EL (cell line): ENCODE results near the gene YPEL1.
A peak's percentile ranks its signal among the peaks of the same experiment; 100 is the strongest.
"Not testable (repeated sequence)": the region's sequence is repeated elsewhere in the genome, so short reads cannot be mapped to it uniquely, and the experiment has no call there.

ENCODE experiments used
- DNase-seq: peaks from one replicate; pipeline ENCODE4 v3.0.0-alpha.2; 2016

Gene YPEL1

DNA sequence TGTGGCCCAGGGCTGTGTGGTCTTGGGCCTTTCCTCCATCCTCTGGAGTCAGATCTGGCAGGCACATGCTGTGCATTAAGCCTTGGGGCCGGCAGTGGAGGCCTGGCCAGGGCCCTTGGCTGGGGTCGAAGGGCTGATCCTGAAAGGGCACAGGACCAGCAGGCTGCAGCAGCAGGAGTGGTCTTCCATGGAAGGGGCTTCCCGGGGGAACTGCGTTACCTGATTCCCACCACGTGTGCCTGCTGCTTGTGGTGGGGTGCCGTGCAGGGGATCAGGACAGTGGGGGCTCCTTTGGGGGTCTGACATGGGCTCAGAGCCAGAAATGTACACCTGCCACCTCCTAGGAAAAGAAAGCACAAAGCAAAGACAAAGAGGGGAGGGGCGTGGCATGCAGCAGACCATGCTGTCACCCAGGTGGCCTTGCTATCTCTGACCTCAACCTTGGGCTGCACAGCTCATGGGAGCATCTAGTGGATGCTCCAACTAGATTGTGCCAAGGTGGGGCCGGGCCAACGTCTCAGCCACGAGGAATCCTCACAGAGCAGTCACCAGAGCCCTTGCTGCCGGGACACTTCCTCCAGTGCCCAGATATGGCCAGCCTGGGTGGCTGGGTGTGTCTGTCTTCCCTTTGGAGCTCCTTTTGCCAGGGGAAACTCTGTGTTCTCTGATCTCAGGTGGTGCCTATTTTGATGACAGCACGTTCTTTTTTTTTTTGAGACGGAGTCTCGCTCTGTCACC is 17.9 kb upstream of the YPEL1 start:
- DNase-seq: no peak

- no peak for DNase-seq
Observed at GRCh38 chr22:21752276-21752675, 16.7 kb upstream of the YPEL1 start.

- DNase-seq: no peak
Observed at GRCh38 chr22:21745948-21746347, 10.4 kb upstream of the YPEL1 start.

DNA sequence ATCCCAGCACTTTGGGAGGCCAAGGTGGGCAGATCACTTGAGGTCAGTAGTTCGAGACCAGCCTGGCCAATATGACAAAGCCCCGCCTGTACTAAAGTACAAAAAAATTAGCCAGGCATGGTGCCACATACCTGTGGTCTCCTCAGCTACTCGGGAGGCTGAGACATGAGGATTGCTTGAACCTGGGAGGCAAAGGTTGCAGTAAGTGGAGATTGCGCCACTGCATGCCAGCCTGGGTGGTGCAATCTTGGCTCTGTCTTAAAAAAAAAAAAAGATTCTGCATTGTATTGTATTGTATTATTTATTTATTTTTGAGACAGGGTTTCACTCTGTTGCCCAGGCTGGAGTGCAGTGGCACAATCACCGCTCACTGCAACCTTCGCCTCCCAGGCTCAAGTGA is 9.3 kb upstream of the YPEL1 start:
- peak; percentile 31 for DNase-seq

- no peak for DNase-seq
Observed at GRCh38 chr22:21741790-21742189, 6.2 kb upstream of the YPEL1 start.

GRCh38 chr22:21741059-21741458 is 5.5 kb upstream of the YPEL1 start:
- no peak for DNase-seq

DNA sequence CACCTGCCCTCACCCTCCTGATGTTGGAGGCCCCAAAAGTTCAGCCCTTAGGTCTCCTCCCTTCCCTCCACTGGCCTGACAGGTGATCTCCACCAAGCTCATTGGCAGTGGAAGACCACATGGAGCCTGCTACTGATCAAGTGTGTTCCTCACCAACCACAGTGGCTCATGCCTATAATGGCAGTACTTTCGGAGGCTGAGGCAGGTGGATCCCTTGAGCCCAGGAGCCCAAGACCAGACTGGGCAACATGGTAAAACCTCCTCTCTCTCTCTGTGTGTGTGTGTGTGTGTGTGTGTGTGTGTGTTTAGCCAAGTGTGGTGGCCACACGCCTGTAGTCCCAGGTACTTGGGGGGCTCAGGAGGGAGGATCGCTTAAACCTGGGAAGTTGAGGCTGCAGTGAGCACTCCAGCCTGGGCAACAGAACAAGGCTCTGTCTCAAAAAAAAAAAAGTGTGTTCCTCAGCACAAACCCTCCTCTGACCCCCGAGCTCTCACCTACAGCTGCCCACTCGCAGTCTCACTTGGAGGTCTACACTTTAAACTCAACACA is 4.3 kb upstream of the YPEL1 start:
- DNase-seq: no peak

- DNase-seq: no peak
Observed at GRCh38 chr22:21738966-21739365, 3.4 kb upstream of the YPEL1 start.

DNA sequence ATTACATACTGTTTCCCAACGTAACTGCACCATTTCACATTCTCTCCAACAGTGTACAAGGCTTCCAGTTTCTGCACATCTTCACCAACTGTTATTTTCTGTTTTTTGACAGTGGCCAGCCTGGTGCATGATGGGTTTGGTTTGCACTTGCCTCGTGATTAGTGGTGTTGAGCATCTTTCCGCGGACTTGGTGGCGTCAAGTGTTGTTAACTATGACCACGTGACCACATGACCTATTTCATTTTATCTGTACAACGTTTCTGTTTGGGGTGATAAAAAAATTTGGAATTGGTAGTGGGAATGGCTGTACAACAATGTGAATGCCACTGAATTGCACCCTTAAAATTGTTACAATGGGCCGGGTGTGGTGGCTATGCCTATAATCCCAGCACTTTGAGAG is 2.5 kb upstream of the YPEL1 start:
- no peak for DNase-seq

DNA sequence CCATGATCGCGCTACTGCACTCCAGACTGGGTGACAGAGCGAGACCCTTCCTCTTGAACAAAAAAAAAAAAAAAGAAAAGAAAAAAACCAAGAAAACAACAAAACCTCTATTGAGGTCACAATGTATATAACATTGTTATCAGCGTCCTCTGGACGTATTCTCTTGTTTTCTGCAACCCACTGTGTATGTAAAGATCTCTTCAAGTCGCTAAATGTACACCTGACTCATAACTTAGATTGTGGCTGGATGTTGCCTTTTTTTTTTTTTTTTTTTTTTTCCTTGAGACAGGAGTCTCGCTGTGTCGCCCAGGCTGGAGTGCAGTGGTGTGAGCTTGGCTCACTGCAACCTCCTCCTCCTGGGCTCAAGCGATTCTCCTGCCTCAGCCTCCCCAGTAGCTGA is 1.4 kb upstream of the YPEL1 start:
- DNase-seq: no peak

DNA sequence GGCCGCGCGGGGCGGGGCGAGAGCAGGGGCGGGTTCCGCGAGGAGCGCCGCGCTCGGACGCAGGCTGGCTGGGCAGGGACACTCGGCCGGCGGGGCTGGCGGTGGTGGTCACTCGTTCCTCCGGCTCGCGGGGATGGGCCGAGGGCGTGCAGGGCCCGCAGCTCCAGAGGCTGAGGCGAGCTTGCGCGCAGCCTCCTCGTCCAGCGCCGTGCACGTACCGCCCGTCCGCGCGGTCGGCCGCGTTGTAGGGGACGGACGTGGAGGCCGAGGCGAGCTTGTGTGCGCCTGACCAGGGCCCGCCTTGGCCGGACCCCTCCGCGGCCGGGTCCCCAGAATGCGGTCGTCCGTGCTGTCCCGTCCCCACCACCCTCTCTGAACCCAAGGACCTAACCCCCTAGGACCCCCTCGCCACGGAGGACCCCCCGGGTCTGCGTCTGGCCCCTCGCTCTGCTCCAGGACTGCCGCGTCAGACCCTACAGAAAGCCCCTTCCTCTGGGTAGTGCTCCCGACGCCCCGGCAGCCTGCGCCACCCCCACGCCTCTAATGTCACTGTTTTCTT is 569 bp upstream of the YPEL1 start:
- DNase-seq: no peak

- no peak for DNase-seq
Observed at GRCh38 chr22:21734540-21735199, 924 bp downstream of the YPEL1 start.

GRCh38 chr22:21731503-21731902 is 4.1 kb downstream of the YPEL1 start:
- DNase-seq: no peak

GRCh38 chr22:21730535-21731308 is 4.9 kb downstream of the YPEL1 start:
- no peak for DNase-seq

DNA sequence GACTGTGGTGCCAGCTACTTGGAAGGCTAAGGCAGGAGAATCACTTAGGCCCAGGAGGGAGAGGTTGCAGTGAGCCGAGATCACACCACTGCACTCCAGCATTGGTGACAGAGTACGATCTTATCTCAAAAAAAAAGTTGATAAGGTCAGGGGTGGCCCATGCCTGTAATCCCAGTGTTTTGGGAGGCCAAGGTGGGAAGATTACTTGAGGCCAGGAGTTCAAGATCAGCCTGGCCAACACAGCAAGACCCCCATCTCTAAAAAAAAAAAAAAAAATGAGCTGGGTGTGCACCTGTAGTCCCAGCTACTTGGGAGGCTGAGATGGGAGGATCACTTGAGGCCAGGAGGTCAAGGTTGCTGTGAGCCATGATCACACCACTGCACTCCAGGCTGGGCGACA is 6.4 kb downstream of the YPEL1 start:
- DNase-seq: not testable (repeated sequence)

DNA sequence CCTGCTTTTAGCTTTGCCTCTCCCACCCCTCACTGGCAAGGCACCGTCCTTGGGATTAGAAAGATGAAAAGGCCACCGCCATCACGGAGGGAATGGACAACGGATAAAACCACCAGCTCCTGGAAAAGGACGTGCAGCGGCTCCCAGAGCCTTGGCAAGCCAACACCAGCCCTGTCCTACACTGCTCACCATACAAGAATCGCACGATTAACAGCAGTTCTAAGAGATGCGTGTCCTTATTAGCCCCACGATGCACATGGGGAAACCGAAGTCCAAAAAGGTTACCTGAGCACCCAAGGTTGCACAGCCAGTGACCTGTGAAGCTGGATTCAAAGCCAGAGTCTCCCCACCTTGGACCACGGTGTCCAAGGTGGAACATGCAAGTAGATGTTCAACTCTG is 7.3 kb downstream of the YPEL1 start:
- DNase-seq: no peak

DNA sequence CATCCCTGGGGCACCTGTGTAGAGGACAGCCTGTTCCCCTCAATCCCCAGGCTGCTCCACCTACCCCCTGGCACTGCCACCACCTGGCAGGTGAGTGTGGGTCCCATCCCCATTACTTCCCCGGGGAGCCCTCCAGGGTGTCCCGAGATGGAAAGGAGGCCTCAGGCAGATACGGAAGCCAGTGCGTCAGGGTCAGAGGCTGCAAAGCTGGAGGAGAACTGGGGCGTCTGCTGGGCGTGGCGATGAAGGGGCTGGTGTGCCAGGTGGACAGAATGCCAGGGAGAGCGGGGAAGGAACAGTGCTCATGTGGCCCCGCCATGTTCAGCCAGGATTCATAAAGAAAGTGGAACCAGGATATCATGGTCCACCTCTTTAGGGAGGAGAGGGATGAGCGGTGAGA is 7.8 kb downstream of the YPEL1 start:
- no peak for DNase-seq

GRCh38 chr22:21727159-21727558 is 8.4 kb downstream of the YPEL1 start:
- no peak for DNase-seq

GRCh38 chr22:21726650-21727049 is 8.9 kb downstream of the YPEL1 start:
- no peak for DNase-seq

DNA sequence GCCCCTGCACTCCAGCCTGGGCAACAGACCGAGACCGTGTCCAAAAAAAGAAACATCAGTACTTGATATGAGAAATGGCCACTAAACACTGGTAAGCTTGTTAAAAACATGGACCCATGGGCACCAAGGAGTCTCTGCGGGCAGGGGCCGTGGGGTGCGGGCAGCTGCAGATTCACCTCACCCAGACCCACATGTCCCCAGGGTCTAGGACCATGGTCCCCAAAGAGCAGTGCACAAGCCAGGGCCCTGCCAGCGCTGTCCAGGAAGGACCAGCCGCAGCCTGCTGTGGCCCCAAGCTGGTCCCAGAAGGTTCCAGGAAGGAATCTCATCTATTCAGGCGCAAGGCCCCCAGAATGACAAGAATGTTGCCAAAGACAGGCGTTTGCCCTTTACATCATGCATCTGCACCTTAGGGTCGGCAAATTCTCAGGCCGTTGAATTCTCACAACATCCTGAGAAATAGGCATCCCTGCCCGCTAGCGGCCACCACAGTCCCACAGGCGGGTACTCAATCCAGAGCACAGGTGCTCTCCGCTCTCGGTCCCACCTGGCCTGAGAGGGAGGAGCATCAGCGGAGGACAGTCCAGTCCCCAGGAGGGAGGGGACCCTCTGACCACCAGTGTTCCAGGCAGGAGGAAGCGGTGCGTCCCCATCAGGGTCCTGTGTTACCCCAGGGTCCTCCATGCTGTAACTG is 9.5 kb downstream of the YPEL1 start:
- DNase-seq: no peak

DNA sequence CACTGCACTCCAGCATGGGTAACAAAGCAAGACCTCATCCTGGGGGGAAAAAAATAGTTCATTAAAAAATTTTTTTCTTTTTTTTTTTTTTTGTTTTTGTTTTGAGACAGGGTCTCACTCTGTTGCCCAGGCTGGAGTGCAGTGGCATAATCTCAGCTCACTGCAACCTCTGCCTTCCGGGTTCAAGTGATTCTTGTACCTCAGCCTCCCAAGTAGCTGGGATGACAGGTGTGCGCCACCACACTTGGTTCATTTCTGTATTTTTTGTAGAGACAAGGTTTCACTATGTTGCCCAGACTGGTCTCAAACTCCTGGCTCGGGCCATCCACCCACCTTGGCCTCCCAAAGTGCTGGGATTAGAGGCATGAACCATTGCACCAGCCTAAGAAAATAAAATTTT is 11.1 kb downstream of the YPEL1 start:
- not testable (repeated sequence) for DNase-seq

- not testable (repeated sequence) for DNase-seq
Observed at GRCh38 chr22:21721195-21721852, 14.3 kb downstream of the YPEL1 start.
